SK-N-SH (cell line): Measurements from ENCODE around the gene VPS9D1. TPM values are rescaled to one million over a fixed set of nuclear protein-coding genes. Genes with fewer than 3 reads are reported as not detected.

ENCODE experiments used
- CTCF ChIA-PET: fragments of 300-600, 350-600 bp; formaldehyde crosslinking; extraction: SDS; loops from one replicate; lab custom pipeline; 2021; lab: Yijun Ruan, JAX
- POLR2A ChIA-PET: fragments of 350-600 bp; sonication (Branson Sonifier 250); formaldehyde crosslinking; extraction: SDS; loops from one replicate; lab custom pipeline; 2020; ENCODE audit warnings: antibody characterized with exemption, inconsistent platforms; lab: Yijun Ruan, JAX
- DNase-seq: peaks from one replicate; pipeline ENCODE4 v3.0.0; 2012
- H2AFZ ChIP-seq: fragments of 200-600 bp; sonication (generic); 2 replicates; pipeline ENCODE4 v1.8.1; 2016; ENCODE audit warnings: antibody characterized with exemption, mild to moderate bottlenecking, low read depth
- H3F3A ChIP-seq: fragments of 200-600 bp; sonication (generic); replicated peaks from 2 replicates; pipeline ENCODE3; 2016; ENCODE audit warnings: antibody characterized with exemption, mild to moderate bottlenecking; ENCODE audit not compliant: insufficient read depth
- H3K27ac ChIP-seq, 2 experiments: fragments of 200-500 bp in 1 of 2; fragments of 200-600 bp in 1 of 2; sonication (Bioruptor generic) in 1 of 2; sonication (generic), shearing (Covaris generic) in 1 of 2; 2 replicates each; pipeline versions ENCODE4 v1.5.1 to v1.6.1; 2014 to 2016; ENCODE audit warnings: low read depth in 2 of 2, inconsistent platforms in 1 of 2, low read length in 1 of 2, mild to moderate bottlenecking in 1 of 2, mixed read lengths in 1 of 2
- H3K27me3 ChIP-seq: fragments of 200-600 bp; sonication (generic), shearing (Covaris generic); 2 replicates; pipeline ENCODE4 v1.6.1; 2016; ENCODE audit warnings: mixed run types; ENCODE audit not compliant: insufficient read depth
- H3K36me3 ChIP-seq, 2 experiments: fragments of 200-500 bp in 1 of 2; fragments of 200-600 bp in 1 of 2; sonication (Bioruptor generic) in 1 of 2; sonication (generic) in 1 of 2; replicated peaks in 1 of 2; 2 replicates each; pipeline versions ENCODE3 to v1.5.1; 2014 to 2016; ENCODE audit warnings: low read length in 1 of 2, mild to moderate bottlenecking in 1 of 2; ENCODE audit not compliant: insufficient read depth in 2 of 2, control insufficient read depth in 1 of 2
- H3K4me1 ChIP-seq, 2 experiments: fragments of 200-500 bp in 1 of 2; fragments of 200-600 bp in 1 of 2; sonication (Bioruptor generic) in 1 of 2; sonication (generic), shearing (Covaris generic) in 1 of 2; 2 replicates each; pipeline versions ENCODE4 v1.5.1 to v1.6.1; 2014 to 2016; ENCODE audit warnings: low read depth in 1 of 2, low read length in 1 of 2, mixed run types in 1 of 2; ENCODE audit not compliant: insufficient read depth in 2 of 2, control insufficient read depth in 1 of 2
- H3K4me2 ChIP-seq: fragments of 200-600 bp; sonication (generic), shearing (Covaris generic); 2 replicates; pipeline ENCODE4 v1.6.1; 2017; ENCODE audit warnings: mixed run types
- H3K4me3 ChIP-seq, 2 experiments: fragments of 200-500 bp in 1 of 2; fragments of 200-600 bp in 1 of 2; sonication (Bioruptor generic) in 1 of 2; sonication (generic), shearing (Covaris generic) in 1 of 2; 2 replicates each; pipeline versions ENCODE4 v1.5.1 to v1.8.1; 2014 to 2016; ENCODE audit warnings: low read depth in 2 of 2, inconsistent platforms in 1 of 2, low read length in 1 of 2, mild to moderate bottlenecking in 1 of 2, mixed read lengths in 1 of 2, moderate library complexity in 1 of 2
- H3K79me2 ChIP-seq: fragments of 200-600 bp; sonication (generic); 2 replicates; pipeline ENCODE4 v1.8.1; 2017; ENCODE audit warnings: mild to moderate bottlenecking; ENCODE audit not compliant: insufficient read depth
- H3K9ac ChIP-seq: fragments of 200-600 bp; sonication (generic); 2 replicates; pipeline ENCODE4 v1.6.1; 2017; ENCODE audit warnings: mixed run types
- H3K9me2 ChIP-seq: fragments of 200-600 bp; sonication (generic); 2 replicates; pipeline ENCODE4 v1.6.1; 2017; ENCODE audit warnings: mixed run types
- H3K9me3 ChIP-seq: fragments of 200-600 bp; sonication (generic); 2 replicates; pipeline ENCODE4 v1.6.1; 2017; ENCODE audit warnings: mixed run types, mild to moderate bottlenecking, moderate library complexity
- H4K20me1 ChIP-seq: fragments of 200-600 bp; sonication (generic); 2 replicates; pipeline ENCODE4 v1.6.1; 2017; ENCODE audit warnings: mild to moderate bottlenecking, mixed run types; ENCODE audit not compliant: insufficient read depth
- CTCF ChIP-seq: fragments of 200-600 bp; sonication (generic); IDR thresholded peaks from 2 replicates; pipeline ENCODE4 v1.6.1; 2017; ENCODE audit warnings: antibody characterized with exemption, mild to moderate bottlenecking, moderate library complexity
- ELF1 ChIP-seq: IDR thresholded peaks from 2 replicates; pipeline ENCODE4 v1.4.0; 2012
- FOSL2 ChIP-seq: IDR thresholded peaks from 2 replicates; pipeline ENCODE4 v1.4.0; 2012; ENCODE audit warnings: low read depth, mild to moderate bottlenecking, moderate library complexity, borderline replicate concordance
- FOXJ3 ChIP-seq: sonication (generic); formaldehyde crosslinking; IDR thresholded peaks from 2 replicates; pipeline ENCODE4 v1.5.1; 2020; ENCODE audit warnings: mild to moderate bottlenecking, missing genetic modification reagents
- FOXM1 ChIP-seq: IDR thresholded peaks from 2 replicates; pipeline ENCODE4 v1.4.0; 2012; ENCODE audit warnings: low read depth, mild to moderate bottlenecking
- GABPA ChIP-seq: IDR thresholded peaks from 2 replicates; pipeline ENCODE4 v1.4.0; 2012; ENCODE audit warnings: low read depth, mild to moderate bottlenecking
- GATA2 ChIP-seq: sonication (generic); formaldehyde crosslinking; IDR thresholded peaks from 2 replicates; pipeline ENCODE4 v1.5.0; 2020; ENCODE audit warnings: mild to moderate bottlenecking, missing genetic modification reagents
- IRF3 ChIP-seq: fragments of 150-350 bp; IDR thresholded peaks from 2 replicates; pipeline ENCODE4 v1.6.1; 2016; ENCODE audit warnings: mild to moderate bottlenecking, low read depth, low read length
- MXI1 ChIP-seq: IDR thresholded peaks from 2 replicates; pipeline ENCODE4 v1.6.1; 2012; ENCODE audit warnings: mild to moderate bottlenecking, low read depth, low read length, improper control_type of control experiment
- NFIC ChIP-seq: IDR thresholded peaks from 2 replicates; pipeline ENCODE4 v1.4.0; 2012; ENCODE audit warnings: borderline replicate concordance
- POLR2AphosphoS5 ChIP-seq: IDR thresholded peaks from 2 replicates; pipeline ENCODE4 v1.6.1; 2012; ENCODE audit warnings: low read depth, low read length
- RCOR1 ChIP-seq: fragments of 150-350 bp; IDR thresholded peaks from 2 replicates; pipeline ENCODE4 v1.6.1; 2017; ENCODE audit warnings: antibody characterized with exemption, low read length
- RXRA ChIP-seq: IDR thresholded peaks from 2 replicates; pipeline ENCODE4 v1.4.0; 2012; ENCODE audit warnings: low read depth, mild to moderate bottlenecking, borderline replicate concordance
- SMC3 ChIP-seq: IDR thresholded peaks from 2 replicates; pipeline ENCODE4 v1.6.1; 2012; ENCODE audit warnings: low read depth, low read length, improper control_type of control experiment
- TCF12 ChIP-seq: IDR thresholded peaks from 2 replicates; pipeline ENCODE4 v1.4.0; 2012
- TEAD4 ChIP-seq: IDR thresholded peaks from 2 replicates; pipeline ENCODE4 v1.4.0; 2012; ENCODE audit warnings: mild to moderate bottlenecking, borderline replicate concordance; ENCODE audit not compliant: insufficient read depth
- USF1 ChIP-seq: IDR thresholded peaks from 2 replicates; pipeline ENCODE4 v1.4.0; 2012; ENCODE audit warnings: low read depth, borderline replicate concordance
- WGBS: methylation state at CpG from one replicate; pipeline ENCODE4 v1.1.6; 2017; ENCODE audit warnings: low lambda C conversion rate; 5-methylcytosine and 5-hydroxymethylcytosine counted together
- polyA plus RNA-seq, 3 experiments: library from polyadenylated mRNA; depleted of rRNA; stranded (reverse); fragments of >200 nt; gene quantifications; 2 replicates each; pipeline ENCODE4 v1.2.3, GENCODE V29; 2012

The VPS9D1 gene
- polyA plus RNA-seq, 1 of the 3 experiments (the other 2 are of a cell fraction): 10.1 TPM

- no peak overlapping the region for H3K9ac ChIP-seq
- no peak overlapping the region for H2AFZ ChIP-seq
- H3K79me2 ChIP-seq: peaks cover 12% of the 10 kb centered on the region; the same call in 1 of the 2 replicates
- H3K27ac ChIP-seq: no peak overlapping the region
- CTCF ChIA-PET: interaction anchor here (1.0 to 2.4 kb wide), 3 partner anchors 128 to 216 kb away, joined by 3 to 6 read pairs (median 3); no protein-coding TSS in a partner anchor
- peak; percentile 15 for DNase-seq
- H3K36me3 ChIP-seq: peaks cover 14 to 70% of the 10 kb centered on the region in 2 experiments
- H3K27me3 ChIP-seq: no peaks in the 10 kb centered on the region
- H4K20me1 ChIP-seq: peaks cover 2% of the 10 kb centered on the region; the same call in 1 of the 2 replicates
- TF ChIP-seq RCOR1: no peak
- no peak for TF ChIP-seq TCF12
- TF ChIP-seq GATA2 (CRISPR knock-in tag): no peak
- TF ChIP-seq MXI1: no peak
- no peak for TF ChIP-seq USF1
- TF ChIP-seq RXRA: no peak
- no peak for TF ChIP-seq NFIC
- no peak for TF ChIP-seq FOXJ3 (CRISPR knock-in tag)
- TF ChIP-seq FOSL2: no peak
- TF ChIP-seq POLR2AphosphoS5: no peak
- no peak for TF ChIP-seq FOXM1
- no peak for TF ChIP-seq ELF1
- no peak for TF ChIP-seq CTCF
- TF ChIP-seq GABPA: no peak
- no peak for TF ChIP-seq SMC3
- no peak for TF ChIP-seq IRF3
- no peak for TF ChIP-seq TEAD4
- no peak overlapping the region for H3K4me2 ChIP-seq
- H3K9me2 ChIP-seq: no peaks in the 10 kb centered on the region
- no peak overlapping the region for H3K4me3 ChIP-seq
- no peaks in the 10 kb centered on the region for H3K9me3 ChIP-seq
- 100% methylated on average over 10 of the region's 32 CpGs for WGBS
- POLR2A ChIA-PET: no interaction called here
- peaks cover 0 to 15% of the 10 kb centered on the region in 2 experiments; a peak in 1 of 4 replicates for H3K4me1 ChIP-seq
- H3F3A ChIP-seq: peaks cover under 1% of the 10 kb centered on the region
Measured at GRCh38 chr16:89693931-89694783, 26.5 kb downstream of the VPS9D1 start.
